Endodermal cell (in vitro differentiated cells): Measurements from ENCODE around the gene CAMKMT. TPM values are rescaled to one million over a fixed set of nuclear protein-coding genes. Genes with fewer than 3 reads are reported as not detected.

ENCODE experiments used
- DNase-seq: peaks from one replicate; pipeline ENCODE4 v3.0.0-alpha.2; 2017
- H3K27ac ChIP-seq: 2 replicates; pipeline ENCODE4 v1.5.1; 2013; ENCODE audit warnings: mild to moderate bottlenecking, low read depth, low read length, moderate library complexity
- H3K27me3 ChIP-seq: 2 replicates; pipeline ENCODE4 v1.6.1; 2013; ENCODE audit warnings: mild to moderate bottlenecking, low read length, moderate library complexity; ENCODE audit not compliant: insufficient read depth, control insufficient read depth, poor library complexity, severe bottlenecking
- H3K36me3 ChIP-seq: 2 replicates; pipeline ENCODE4 v1.7.0; 2013; ENCODE audit warnings: mild to moderate bottlenecking, low read length, moderate library complexity; ENCODE audit not compliant: control insufficient read depth, insufficient read depth
- H3K4me1 ChIP-seq: one replicate; pipeline ENCODE4 v1.7.0; 2013; ENCODE audit warnings: low read length; ENCODE audit not compliant: control insufficient read depth, insufficient read depth
- H3K4me3 ChIP-seq: 2 replicates; pipeline ENCODE4 v1.5.1; 2013; ENCODE audit warnings: mild to moderate bottlenecking, low read length, moderate library complexity
- H3K9ac ChIP-seq: 2 replicates; pipeline ENCODE4 v1.6.1; 2013; ENCODE audit warnings: mild to moderate bottlenecking, low read length, moderate library complexity; ENCODE audit not compliant: poor library complexity, severe bottlenecking; ENCODE audit errors: extremely low read depth
- H3K9me3 ChIP-seq: 2 replicates; pipeline ENCODE4 v1.6.1; 2013; ENCODE audit warnings: mild to moderate bottlenecking, low read length, moderate library complexity; ENCODE audit not compliant: control insufficient read depth
- H3K27ac Mint-ChIP-seq: 2 replicates; pipeline ENCODE4 v1.8.0; 2020; ENCODE audit warnings: mixed read lengths
- H3K27me3 Mint-ChIP-seq: 2 replicates; pipeline ENCODE4 v1.8.0; 2021; ENCODE audit warnings: mild to moderate bottlenecking, mixed read lengths; ENCODE audit not compliant: insufficient read depth
- H3K36me3 Mint-ChIP-seq: 2 replicates; pipeline ENCODE4 v1.8.0; 2020; ENCODE audit warnings: low read depth, mixed read lengths
- H3K4me1 Mint-ChIP-seq: 2 replicates; pipeline ENCODE4 v1.8.0; 2020; ENCODE audit warnings: mixed read lengths
- H3K4me3 Mint-ChIP-seq: 2 replicates; pipeline ENCODE4 v1.8.0; 2020; ENCODE audit warnings: mild to moderate bottlenecking, moderate library complexity, mixed read lengths
- H3K9me3 Mint-ChIP-seq: 2 replicates; pipeline ENCODE4 v1.8.0; 2020; ENCODE audit warnings: mild to moderate bottlenecking, mixed read lengths
- WGBS, 2 experiments: methylation state at CpG; one replicate each; pipeline versions ENCODE4 v1.1.5 to v1.1.7; 2013; ENCODE audit warnings: missing lambda C conversion rate in 2 of 2, mixed read lengths in 1 of 2; ENCODE audit not compliant: insufficient coverage in 1 of 2, insufficient read length in 1 of 2; 5-methylcytosine and 5-hydroxymethylcytosine counted together
- total RNA-seq, 2 donors: library from RNA; stranded (reverse); fragmentation: NEBNext Ultra II Directional in 1 of 2; extraction: Animal tissue kit (Norgen Biotek cat#: 25700) in 1 of 2; gene quantifications; 2 replicates in 1 of 2; 3 replicates in 1 of 2; pipeline ENCODE4 v1.2.1, GENCODE V29; 2021
- TF ChIP-seq, protein P1 (sequence below): fragments of 200-600 bp; sonication (generic); conservative IDR thresholded peaks from 2 replicates; pipeline ENCODE4 v1.5.0; 2021; ENCODE audit warnings: antibody characterized with exemption, mild to moderate bottlenecking

Gene CAMKMT
- total RNA-seq, 2 donors from 2014 or later: 31.4 to 57.5 TPM

DNA sequence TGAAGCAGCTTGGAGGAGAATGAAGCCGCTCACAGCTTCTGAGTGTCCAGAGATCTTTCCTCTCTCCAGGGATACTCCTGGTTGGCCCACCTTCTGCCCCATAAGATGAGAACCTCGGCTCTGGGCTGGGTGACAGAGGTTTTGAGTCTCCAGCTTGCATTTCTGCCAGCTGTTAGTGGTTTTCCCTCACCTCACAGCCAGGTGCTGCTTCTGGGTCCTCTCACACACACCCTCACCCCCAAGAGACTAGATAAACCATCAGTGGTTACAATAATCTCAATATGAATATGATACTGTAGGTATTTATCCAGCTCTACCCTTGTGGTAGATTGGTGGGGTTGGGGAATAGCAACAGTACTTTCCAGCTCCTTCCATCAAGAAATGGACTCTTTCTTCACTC is 418.0 kb downstream of the CAMKMT start:
- TF ChIP-seq, protein P1, sequence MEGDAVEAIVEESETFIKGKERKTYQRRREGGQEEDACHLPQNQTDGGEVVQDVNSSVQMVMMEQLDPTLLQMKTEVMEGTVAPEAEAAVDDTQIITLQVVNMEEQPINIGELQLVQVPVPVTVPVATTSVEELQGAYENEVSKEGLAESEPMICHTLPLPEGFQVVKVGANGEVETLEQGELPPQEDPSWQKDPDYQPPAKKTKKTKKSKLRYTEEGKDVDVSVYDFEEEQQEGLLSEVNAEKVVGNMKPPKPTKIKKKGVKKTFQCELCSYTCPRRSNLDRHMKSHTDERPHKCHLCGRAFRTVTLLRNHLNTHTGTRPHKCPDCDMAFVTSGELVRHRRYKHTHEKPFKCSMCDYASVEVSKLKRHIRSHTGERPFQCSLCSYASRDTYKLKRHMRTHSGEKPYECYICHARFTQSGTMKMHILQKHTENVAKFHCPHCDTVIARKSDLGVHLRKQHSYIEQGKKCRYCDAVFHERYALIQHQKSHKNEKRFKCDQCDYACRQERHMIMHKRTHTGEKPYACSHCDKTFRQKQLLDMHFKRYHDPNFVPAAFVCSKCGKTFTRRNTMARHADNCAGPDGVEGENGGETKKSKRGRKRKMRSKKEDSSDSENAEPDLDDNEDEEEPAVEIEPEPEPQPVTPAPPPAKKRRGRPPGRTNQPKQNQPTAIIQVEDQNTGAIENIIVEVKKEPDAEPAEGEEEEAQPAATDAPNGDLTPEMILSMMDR: no peak
- no peak for DNase-seq
- Histone ChIP-seq H3K4me1 (peaks cover 36% of the 10 kb centered on the region), H3K36me3 (no peaks in the 10 kb centered on the region), H3K27me3 (no peaks in the 10 kb centered on the region), H3K9me3 (peaks cover 32% of the 10 kb centered on the region), H3K9ac (no peak overlapping the region), H3K27ac (no peak overlapping the region), H3K4me3 (peak overlapping the region; percentile 44)
- peaks cover 54% of the 10 kb centered on the region for H3K4me1 Mint-ChIP-seq
- no peak overlapping the region for H3K4me3 Mint-ChIP-seq
- peaks cover 23% of the 10 kb centered on the region for H3K9me3 Mint-ChIP-seq
- no peak overlapping the region for H3K27ac Mint-ChIP-seq
- WGBS, 2 experiments: 94 to 100% methylated on average over 2 of the region's 2 CpGs
- H3K27me3 Mint-ChIP-seq: no peaks in the 10 kb centered on the region
- H3K36me3 Mint-ChIP-seq: peaks cover 19% of the 10 kb centered on the region

DNA sequence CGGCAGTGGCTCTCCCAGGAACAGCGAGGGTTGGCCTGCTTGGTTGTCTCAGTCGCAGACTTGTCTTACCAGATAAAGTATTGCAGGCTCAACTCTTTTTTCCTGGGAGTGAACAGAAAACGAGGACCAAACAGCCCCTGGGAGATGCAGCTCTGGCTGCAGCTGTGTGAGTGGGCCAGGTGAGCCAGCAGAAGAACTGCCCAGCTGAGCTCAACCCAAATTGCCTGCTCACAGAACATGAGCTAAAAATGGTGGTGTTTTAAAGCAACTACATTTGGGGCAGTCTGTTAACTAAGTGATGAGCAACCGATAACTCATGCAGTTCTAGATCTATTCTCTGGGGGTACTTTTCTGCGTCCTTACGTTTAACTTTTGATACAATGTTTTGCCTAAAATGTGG is 418.7 kb downstream of the CAMKMT start:
- peak overlapping the region; percentile 44 for H3K4me3 ChIP-seq
- no peaks in the 10 kb centered on the region for H3K36me3 ChIP-seq
- Mint-ChIP-seq H3K27me3 (no peaks in the 10 kb centered on the region), H3K9me3 (peaks cover 23% of the 10 kb centered on the region), H3K4me1 (peaks cover 53% of the 10 kb centered on the region), H3K27ac (no peak overlapping the region), H3K4me3 (no peak overlapping the region), H3K36me3 (peaks cover 19% of the 10 kb centered on the region)
- TF ChIP-seq, protein P1: no peak
- H3K27me3 ChIP-seq: no peaks in the 10 kb centered on the region
- peaks cover 30% of the 10 kb centered on the region for H3K4me1 ChIP-seq
- WGBS, 2 experiments: 94 to 95% methylated on average over 5 to 7 of the region's 7 CpGs
- H3K27ac ChIP-seq: no peak overlapping the region
- DNase-seq: no peak
- no peak overlapping the region for H3K9ac ChIP-seq
- peaks cover 32% of the 10 kb centered on the region for H3K9me3 ChIP-seq

DNA sequence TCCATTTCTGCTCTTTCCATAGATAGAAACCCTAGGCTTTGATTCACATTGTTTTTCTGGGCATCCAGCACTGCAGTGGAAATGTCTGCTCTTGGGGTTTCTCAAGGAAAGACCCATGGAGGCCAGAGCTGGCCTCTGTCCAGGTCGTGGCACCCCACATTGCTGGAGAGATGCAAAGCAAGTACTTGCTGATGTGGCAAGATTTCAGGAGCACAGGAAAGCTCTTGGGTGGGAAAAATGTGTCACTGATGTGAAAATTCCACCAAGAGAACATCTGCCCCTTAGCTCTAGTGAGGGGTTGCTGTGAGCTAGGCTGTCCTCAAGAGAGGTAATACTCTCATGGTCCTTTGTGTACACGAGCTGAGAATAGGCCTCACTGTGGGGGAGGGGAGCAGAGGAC is 423.7 kb downstream of the CAMKMT start:
- Mint-ChIP-seq H3K4me3 (no peak overlapping the region), H3K27me3 (peaks cover 2% of the 10 kb centered on the region), H3K4me1 (peaks cover 47% of the 10 kb centered on the region), H3K36me3 (peaks cover 26% of the 10 kb centered on the region), H3K9me3 (peaks cover 26% of the 10 kb centered on the region), H3K27ac (no peak overlapping the region)
- Histone ChIP-seq H3K27me3 (no peaks in the 10 kb centered on the region), H3K9me3 (peaks cover 25% of the 10 kb centered on the region), H3K4me3 (no peak overlapping the region), H3K4me1 (peaks cover 7% of the 10 kb centered on the region), H3K9ac (no peak overlapping the region), H3K27ac (no peak overlapping the region), H3K36me3 (no peaks in the 10 kb centered on the region)
- TF ChIP-seq, protein P1: no peak
- DNase-seq: no peak
- 78 to 91% methylated on average over 2 of the region's 2 CpGs for whole genome bisulfite sequencing, 2 experiments
